GM23338 (cell line): ENCODE results near the gene ZNF148. TPM values are rescaled to one million over a fixed set of nuclear protein-coding genes. Genes with fewer than 3 reads are reported as not detected.
A peak's percentile ranks its signal among the peaks of the same experiment; 100 is the strongest.

Experiments used
- ATAC-seq: fragments of 200-7000 bp; cut with Tn5 transposase; 3 replicates; pipeline ENCODE4 v1.9.1; 2020
- DNase-seq: peaks from one replicate; pipeline ENCODE4 v3.0.0-alpha.2; 2015; ENCODE audit warnings: low spot score
- H2AFZ ChIP-seq: fragments of 200-600 bp; sonication (generic); 2 replicates; pipeline ENCODE4 v1.8.0; 2016; ENCODE audit warnings: antibody characterized with exemption, mild to moderate bottlenecking, moderate library complexity
- H3F3A ChIP-seq: fragments of 200-600 bp; sonication (generic); replicated peaks from 2 replicates; pipeline ENCODE4 v1.8.0; 2017; ENCODE audit warnings: antibody characterized with exemption, mixed run types, low read depth
- H3K27ac ChIP-seq: fragments of 200-600 bp; sonication (generic); 2 replicates; pipeline ENCODE4 v1.6.1; 2016; ENCODE audit warnings: low read depth
- H3K27me3 ChIP-seq: fragments of 200-600 bp; sonication (generic); 2 replicates; pipeline ENCODE4 v1.8.0; 2016; ENCODE audit warnings: mild to moderate bottlenecking, mixed run types, moderate library complexity; ENCODE audit not compliant: insufficient read depth
- H3K36me3 ChIP-seq: fragments of 200-600 bp; sonication (generic); 2 replicates; pipeline ENCODE4 v1.8.0; 2016; ENCODE audit warnings: mild to moderate bottlenecking; ENCODE audit not compliant: insufficient read depth
- H3K4me1 ChIP-seq: fragments of 200-600 bp; sonication (generic); 2 replicates; pipeline ENCODE4 v1.8.0; 2016; ENCODE audit warnings: mild to moderate bottlenecking, moderate library complexity; ENCODE audit not compliant: insufficient read depth
- H3K4me2 ChIP-seq: fragments of 200-600 bp; sonication (generic); 2 replicates; pipeline ENCODE4 v1.7.1; 2017; ENCODE audit warnings: mixed run types
- H3K4me3 ChIP-seq: fragments of 200-600 bp; sonication (generic); 2 replicates; pipeline ENCODE4 v1.6.1; 2016; ENCODE audit warnings: mixed run types
- H3K79me2 ChIP-seq: fragments of 200-600 bp; sonication (generic); replicated peaks from 2 replicates; pipeline ENCODE4 v1.8.0; 2017; ENCODE audit warnings: mild to moderate bottlenecking; ENCODE audit not compliant: insufficient read depth
- H3K9me2 ChIP-seq: fragments of 200-600 bp; sonication (generic); 2 replicates; pipeline ENCODE4 v1.8.0; 2017; ENCODE audit not compliant: insufficient read depth
- H4K20me1 ChIP-seq: fragments of 200-600 bp; sonication (generic); replicated peaks from 2 replicates; pipeline ENCODE4 v1.8.0; 2017; ENCODE audit warnings: mild to moderate bottlenecking; ENCODE audit not compliant: insufficient read depth
- H3K27ac Mint-ChIP-seq: 2 replicates; pipeline ENCODE4 v1.8.0; 2020; ENCODE audit warnings: inconsistent platforms, mild to moderate bottlenecking, moderate library complexity, mixed read lengths
- H3K27me3 Mint-ChIP-seq: 3 replicates; pipeline ENCODE4 v1.8.0; 2022; ENCODE audit warnings: low read depth, mild to moderate bottlenecking, moderate library complexity, mixed read lengths, inconsistent platforms; ENCODE audit not compliant: insufficient read depth, poor library complexity
- H3K36me3 Mint-ChIP-seq: 3 replicates; pipeline ENCODE4 v1.8.0; 2021; ENCODE audit warnings: low read depth, mild to moderate bottlenecking, inconsistent platforms, moderate library complexity, mixed read lengths
- H3K4me1 Mint-ChIP-seq: 3 replicates; pipeline ENCODE4 v1.8.0; 2020; ENCODE audit warnings: mild to moderate bottlenecking, inconsistent platforms, mixed read lengths
- H3K4me3 Mint-ChIP-seq: 3 replicates; pipeline ENCODE4 v1.8.0; 2021; ENCODE audit warnings: moderate library complexity, mild to moderate bottlenecking, inconsistent platforms, mixed read lengths
- H3K9me3 Mint-ChIP-seq: 3 replicates; pipeline ENCODE4 v1.8.0; 2020; ENCODE audit warnings: moderate library complexity, mild to moderate bottlenecking, inconsistent platforms, mixed read lengths
- ETS1 ChIP-seq: IDR thresholded peaks from 2 replicates; pipeline ENCODE4 v1.6.1; 2016; ENCODE audit warnings: antibody characterized with exemption
- NANOG ChIP-seq: IDR thresholded peaks from 2 replicates; pipeline ENCODE4 v1.6.1; 2016; ENCODE audit warnings: antibody characterized with exemption, borderline replicate concordance
- POLR2AphosphoS5 ChIP-seq: IDR thresholded peaks from 2 replicates; pipeline ENCODE4 v1.6.1; 2016; ENCODE audit warnings: antibody characterized with exemption, low read depth
- polyA plus RNA-seq: library from polyadenylated mRNA; unstranded; fragments of >200 nt; fragmentation: Nextera tagmentation; extraction: Ambion mirVana; gene quantifications from 2 replicates; pipeline ENCODE4 v1.2.1, GENCODE V29; 2016
- total RNA-seq: library from RNA; depleted of rRNA; stranded (reverse); fragments of >200 nt; shearing (Covaris generic); gene quantifications from 2 replicates; pipeline ENCODE4 v1.2.3, GENCODE V29; 2014
- TF ChIP-seq, protein P1 (sequence below): IDR thresholded peaks from one replicate; pipeline ENCODE4 v1.6.1; 2018; ENCODE audit warnings: antibody characterized with exemption; ENCODE audit not compliant: unreplicated experiment

The ZNF148 gene
- total and polyA plus RNA-seq, 2 experiments from 2014 or later = 13.9 to 16.9 TPM

GRCh38 chr3:125318167-125318865 is 56.8 kb downstream of the ZNF148 start:
- H3K4me3 ChIP-seq = no peak overlapping the region
- no peak overlapping the region for H3K4me3 Mint-ChIP-seq
- no peak overlapping the region for H2AFZ ChIP-seq
- no peaks in the 10 kb centered on the region for H3K9me3 Mint-ChIP-seq
- peaks cover 16% of the 10 kb centered on the region; the same call in 2 of the 3 replicates for H3K4me1 Mint-ChIP-seq
- H3K9me2 ChIP-seq = no peaks in the 10 kb centered on the region
- ATAC-seq (peak; percentile 59), DNase-seq (peak; percentile 14)
- no peaks in the 10 kb centered on the region for H3K27me3 Mint-ChIP-seq
- H3K27ac ChIP-seq = peak overlapping the region; percentile 21; the same call in 1 of the 2 replicates
- no peaks in the 10 kb centered on the region for H4K20me1 ChIP-seq
- H3K36me3 Mint-ChIP-seq = peaks cover under 1% of the 10 kb centered on the region; the same call in 1 of the 3 replicates
- peak overlapping the region; percentile 13 for H3K4me2 ChIP-seq
- H3F3A ChIP-seq = no peaks in the 10 kb centered on the region
- no peak for TF ChIP-seq POLR2AphosphoS5
- no peak for TF ChIP-seq ETS1
- peaks cover 21% of the 10 kb centered on the region for H3K4me1 ChIP-seq
- H3K27ac Mint-ChIP-seq = peak overlapping the region; percentile 66
- H3K36me3 ChIP-seq = no peaks in the 10 kb centered on the region
- H3K79me2 ChIP-seq = no peaks in the 10 kb centered on the region; the same call in 1 of the 2 replicates
- no peaks in the 10 kb centered on the region for H3K27me3 ChIP-seq

GRCh38 chr3:125317761-125318160 is 57.4 kb downstream of the ZNF148 start:
- H3K9me3 Mint-ChIP-seq = no peaks in the 10 kb centered on the region
- no peaks in the 10 kb centered on the region for H3F3A ChIP-seq
- H2AFZ ChIP-seq = no peak overlapping the region
- TF ChIP-seq, protein P1, sequence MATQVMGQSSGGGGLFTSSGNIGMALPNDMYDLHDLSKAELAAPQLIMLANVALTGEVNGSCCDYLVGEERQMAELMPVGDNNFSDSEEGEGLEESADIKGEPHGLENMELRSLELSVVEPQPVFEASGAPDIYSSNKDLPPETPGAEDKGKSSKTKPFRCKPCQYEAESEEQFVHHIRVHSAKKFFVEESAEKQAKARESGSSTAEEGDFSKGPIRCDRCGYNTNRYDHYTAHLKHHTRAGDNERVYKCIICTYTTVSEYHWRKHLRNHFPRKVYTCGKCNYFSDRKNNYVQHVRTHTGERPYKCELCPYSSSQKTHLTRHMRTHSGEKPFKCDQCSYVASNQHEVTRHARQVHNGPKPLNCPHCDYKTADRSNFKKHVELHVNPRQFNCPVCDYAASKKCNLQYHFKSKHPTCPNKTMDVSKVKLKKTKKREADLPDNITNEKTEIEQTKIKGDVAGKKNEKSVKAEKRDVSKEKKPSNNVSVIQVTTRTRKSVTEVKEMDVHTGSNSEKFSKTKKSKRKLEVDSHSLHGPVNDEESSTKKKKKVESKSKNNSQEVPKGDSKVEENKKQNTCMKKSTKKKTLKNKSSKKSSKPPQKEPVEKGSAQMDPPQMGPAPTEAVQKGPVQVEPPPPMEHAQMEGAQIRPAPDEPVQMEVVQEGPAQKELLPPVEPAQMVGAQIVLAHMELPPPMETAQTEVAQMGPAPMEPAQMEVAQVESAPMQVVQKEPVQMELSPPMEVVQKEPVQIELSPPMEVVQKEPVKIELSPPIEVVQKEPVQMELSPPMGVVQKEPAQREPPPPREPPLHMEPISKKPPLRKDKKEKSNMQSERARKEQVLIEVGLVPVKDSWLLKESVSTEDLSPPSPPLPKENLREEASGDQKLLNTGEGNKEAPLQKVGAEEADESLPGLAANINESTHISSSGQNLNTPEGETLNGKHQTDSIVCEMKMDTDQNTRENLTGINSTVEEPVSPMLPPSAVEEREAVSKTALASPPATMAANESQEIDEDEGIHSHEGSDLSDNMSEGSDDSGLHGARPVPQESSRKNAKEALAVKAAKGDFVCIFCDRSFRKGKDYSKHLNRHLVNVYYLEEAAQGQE = no peak
- TF ChIP-seq NANOG = no peak
- H3K4me3 Mint-ChIP-seq = no peak overlapping the region
- DNase-seq (no peak), ATAC-seq (no peak)
- H3K9me2 ChIP-seq = no peaks in the 10 kb centered on the region
- no peaks in the 10 kb centered on the region for H3K36me3 ChIP-seq
- H3K27me3 Mint-ChIP-seq = no peaks in the 10 kb centered on the region
- peaks cover 16% of the 10 kb centered on the region; the same call in 2 of the 3 replicates for H3K4me1 Mint-ChIP-seq
- H3K27me3 ChIP-seq = no peaks in the 10 kb centered on the region
- H3K4me2 ChIP-seq = peak overlapping the region; percentile 13; the same call in 1 of the 2 replicates
- H3K4me1 ChIP-seq = peaks cover 21% of the 10 kb centered on the region
- H3K79me2 ChIP-seq = no peaks in the 10 kb centered on the region; the same call in 1 of the 2 replicates
- no peak overlapping the region for H3K4me3 ChIP-seq
- no peaks in the 10 kb centered on the region for H4K20me1 ChIP-seq
- H3K27ac ChIP-seq = no peak overlapping the region
- peaks cover 2% of the 10 kb centered on the region; the same call in 1 of the 3 replicates for H3K36me3 Mint-ChIP-seq
- H3K27ac Mint-ChIP-seq = peak overlapping the region; percentile 66
